ENCODE data around the gene TTBK1. TPM values are rescaled to one million over a fixed set of nuclear protein-coding genes. Genes with fewer than 3 reads are reported as not detected.

Gene TTBK1
- total and polyA plus RNA-seq, 4 experiments from 2014 or later: 0.06 TPM; not detected in 3

GRCh38 chr6:43254138-43254817 is 11.0 kb downstream of the TTBK1 start:
- Mint-ChIP-seq H3K9me3 (peaks cover 0 to 2% (median 0%) of the 10 kb centered on the region in 8 donors), H3K36me3 (no peaks in the 10 kb centered on the region), H3K27ac (no peak overlapping the region), H3K4me3 (no peak overlapping the region), H3K27me3 (peaks cover 6 to 21% of the 10 kb centered on the region in 2 donors), H3K4me1 (peaks cover 0 to 7% (median 4%) of the 10 kb centered on the region in 4 donors)
- CTCF ChIA-PET (ENCODE audit: partially characterized antibody): interaction anchor here (0.9 kb wide), 1 partner anchor 144 kb away, joined by 3 read pairs; no protein-coding TSS in a partner anchor
- H3K4me3 ChIP-seq (ENCODE audit: low read length in 2 of 2): no peak overlapping the region
- intact Hi-C loops (cut with micrococcal nuclease): no loop called here
- POLR2A ChIA-PET (ENCODE audit: partially characterized antibody): no interaction called here
- no peaks in the 10 kb centered on the region for H3K9me3 ChIP-seq (ENCODE audit: control insufficient read depth in 1 of 2, low read length in 2 of 2)
- H3K4me1 ChIP-seq (ENCODE audit: insufficient read depth, low read length): no peaks in the 10 kb centered on the region
- H3K36me3 ChIP-seq (ENCODE audit: insufficient read depth, low read length): no peaks in the 10 kb centered on the region
- no peak for DNase-seq
- H3K27ac ChIP-seq (ENCODE audit: low read depth, low read length): no peak overlapping the region
- peaks cover 5% of the 10 kb centered on the region for H3K27me3 ChIP-seq (ENCODE audit: insufficient read depth, low read length)

- Histone ChIP-seq H3K27ac (ENCODE audit: low read depth, low read length) (no peak overlapping the region), H3K4me3 (ENCODE audit: low read length in 2 of 2) (no peak overlapping the region), H3K9me3 (ENCODE audit: control insufficient read depth in 1 of 2, low read length in 2 of 2) (no peaks in the 10 kb centered on the region), H3K4me1 (ENCODE audit: insufficient read depth, low read length) (no peaks in the 10 kb centered on the region), H3K36me3 (ENCODE audit: insufficient read depth, low read length) (no peaks in the 10 kb centered on the region), H3K27me3 (ENCODE audit: insufficient read depth, low read length) (peaks cover 5% of the 10 kb centered on the region)
- Mint-ChIP-seq H3K27ac (no peak overlapping the region), H3K4me1 (peaks cover 0 to 7% (median 4%) of the 10 kb centered on the region in 4 donors), H3K4me3 (no peak overlapping the region), H3K27me3 (peaks cover 6 to 21% of the 10 kb centered on the region in 2 donors), H3K9me3 (peaks cover 0 to 2% (median 0%) of the 10 kb centered on the region in 8 donors), H3K36me3 (no peaks in the 10 kb centered on the region)
- no peak for DNase-seq
- CTCF ChIA-PET (ENCODE audit: partially characterized antibody): interaction anchor here (0.9 kb wide), 1 partner anchor 144 kb away, joined by 3 read pairs; no protein-coding TSS in a partner anchor
- POLR2A ChIA-PET (ENCODE audit: partially characterized antibody): no interaction called here
- intact Hi-C loops (cut with micrococcal nuclease): no loop called here
These were observed 11.6 kb downstream of the TTBK1 start for GRCh38 chr6:43254846-43255245.

- POLR2A ChIA-PET (ENCODE audit: partially characterized antibody): no interaction called here
- DNase-seq: no peak
- Histone ChIP-seq H3K4me3 (ENCODE audit: low read length in 2 of 2) (no peak overlapping the region), H3K27ac (ENCODE audit: low read depth, low read length) (no peak overlapping the region), H3K36me3 (ENCODE audit: insufficient read depth, low read length) (no peaks in the 10 kb centered on the region), H3K27me3 (ENCODE audit: insufficient read depth, low read length) (peaks cover 5% of the 10 kb centered on the region), H3K9me3 (ENCODE audit: control insufficient read depth in 1 of 2, low read length in 2 of 2) (no peaks in the 10 kb centered on the region), H3K4me1 (ENCODE audit: insufficient read depth, low read length) (no peaks in the 10 kb centered on the region)
- Mint-ChIP-seq H3K4me1 (peaks cover 0 to 7% (median 4%) of the 10 kb centered on the region in 4 donors), H3K27me3 (peaks cover 6 to 21% of the 10 kb centered on the region in 2 donors), H3K4me3 (no peak overlapping the region), H3K36me3 (no peaks in the 10 kb centered on the region), H3K9me3 (peaks cover 0 to 2% (median 0%) of the 10 kb centered on the region in 8 donors), H3K27ac (no peak overlapping the region)
- CTCF ChIA-PET (ENCODE audit: partially characterized antibody): interaction anchor here (1.9 kb wide), 1 partner anchor 26 kb away, joined by 6 read pairs; the partner anchor contains the start of gene DNPH1
- intact Hi-C loops (cut with micrococcal nuclease): no loop called here
These were observed 12.2 kb downstream of the TTBK1 start for GRCh38 chr6:43255408-43256054.

- H3K9me3 Mint-ChIP-seq: no peaks in the 10 kb centered on the region
- peaks cover 0 to 7% (median under 1%) of the 10 kb centered on the region in 4 donors for H3K4me1 Mint-ChIP-seq
- ChIA-PET POLR2A (ENCODE audit: partially characterized antibody) (no interaction called here), CTCF (ENCODE audit: partially characterized antibody) (interaction anchor here (0.7 to 1.9 kb wide), 2 partner anchors 27 to 138 kb away, joined by 3 to 6 read pairs; partner anchors contain the start of gene DNPH1)
- H3K27me3 Mint-ChIP-seq: peaks cover 1 to 13% of the 10 kb centered on the region in 2 donors
- H3K4me3 ChIP-seq (ENCODE audit: low read length in 2 of 2): no peak overlapping the region
- H3K4me1 ChIP-seq (ENCODE audit: insufficient read depth, low read length): no peaks in the 10 kb centered on the region
- no peak overlapping the region for H3K27ac ChIP-seq (ENCODE audit: low read depth, low read length)
- H3K9me3 ChIP-seq (ENCODE audit: control insufficient read depth in 1 of 2, low read length in 2 of 2): no peaks in the 10 kb centered on the region
- H3K27me3 ChIP-seq (ENCODE audit: insufficient read depth, low read length): no peaks in the 10 kb centered on the region
- H3K36me3 ChIP-seq (ENCODE audit: insufficient read depth, low read length): no peaks in the 10 kb centered on the region
- no peak overlapping the region for H3K4me3 Mint-ChIP-seq
- intact Hi-C loops (cut with micrococcal nuclease): no loop called here
- no peak overlapping the region for H3K27ac Mint-ChIP-seq
- DNase-seq: no peak
- no peaks in the 10 kb centered on the region for H3K36me3 Mint-ChIP-seq
These were observed 13.5 kb downstream of the TTBK1 start for GRCh38 chr6:43256670-43257366.

DNA sequence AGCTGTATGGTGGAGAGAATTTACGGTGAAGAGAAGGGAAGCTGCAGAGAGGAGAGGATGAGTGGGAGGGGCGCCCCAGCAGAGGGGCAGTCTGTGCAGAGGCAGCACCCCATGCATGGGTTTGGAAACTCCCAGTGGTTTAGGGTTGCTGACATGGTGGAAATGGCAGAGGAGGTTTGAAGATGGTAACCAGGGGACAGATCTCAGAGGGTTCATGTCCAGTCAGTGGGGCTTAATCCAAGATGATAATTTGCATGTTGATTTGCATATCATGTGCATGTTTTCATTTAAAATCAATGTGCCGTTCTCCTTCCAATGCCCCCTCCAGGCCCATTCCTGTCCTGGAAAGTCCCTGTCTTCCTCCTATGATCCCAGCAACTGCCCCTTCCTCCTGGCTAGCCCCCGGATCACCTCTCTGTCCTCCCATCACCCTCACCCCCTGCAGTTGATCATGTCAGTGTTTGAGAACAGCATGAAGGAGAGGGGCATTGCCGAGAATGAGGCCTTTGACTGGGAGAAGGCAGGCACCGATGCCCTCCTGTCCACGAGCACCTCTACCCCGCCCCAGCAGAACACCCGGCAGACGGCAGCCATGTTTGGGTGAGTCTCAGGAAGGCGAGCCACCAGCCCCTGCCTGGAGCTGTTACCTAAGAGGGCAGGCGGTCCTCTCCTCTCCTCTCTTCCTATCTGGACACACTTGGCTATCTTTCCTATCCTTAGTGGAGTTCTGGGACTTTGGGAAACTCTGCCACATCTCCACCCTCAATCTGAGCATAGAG is 14.3 kb downstream of the TTBK1 start:
- H3K9me3 Mint-ChIP-seq: no peaks in the 10 kb centered on the region
- Histone ChIP-seq H3K36me3 (ENCODE audit: insufficient read depth, low read length) (no peaks in the 10 kb centered on the region), H3K4me3 (ENCODE audit: low read length in 2 of 2) (no peak overlapping the region), H3K4me1 (ENCODE audit: insufficient read depth, low read length) (no peaks in the 10 kb centered on the region), H3K9me3 (ENCODE audit: control insufficient read depth in 1 of 2, low read length in 2 of 2) (no peaks in the 10 kb centered on the region), H3K27me3 (ENCODE audit: insufficient read depth, low read length) (no peaks in the 10 kb centered on the region), H3K27ac (ENCODE audit: low read depth, low read length) (no peak overlapping the region)
- H3K27me3 Mint-ChIP-seq: peaks cover 0 to 10% of the 10 kb centered on the region in 2 donors
- peaks cover 0 to 7% (median 0%) of the 10 kb centered on the region in 4 donors for H3K4me1 Mint-ChIP-seq
- H3K27ac Mint-ChIP-seq: peak overlapping the region in 1 of 7 donors; percentile 62
- DNase-seq: no peak
- H3K36me3 Mint-ChIP-seq: no peaks in the 10 kb centered on the region
- H3K4me3 Mint-ChIP-seq: no peak overlapping the region
- POLR2A ChIA-PET (ENCODE audit: partially characterized antibody): no interaction called here
- intact Hi-C loops (cut with micrococcal nuclease): no loop called here
- CTCF ChIA-PET (ENCODE audit: partially characterized antibody): interaction anchor here (0.7 kb wide), 1 partner anchor 138 kb away, joined by 3 read pairs; no protein-coding TSS in a partner anchor

DNA sequence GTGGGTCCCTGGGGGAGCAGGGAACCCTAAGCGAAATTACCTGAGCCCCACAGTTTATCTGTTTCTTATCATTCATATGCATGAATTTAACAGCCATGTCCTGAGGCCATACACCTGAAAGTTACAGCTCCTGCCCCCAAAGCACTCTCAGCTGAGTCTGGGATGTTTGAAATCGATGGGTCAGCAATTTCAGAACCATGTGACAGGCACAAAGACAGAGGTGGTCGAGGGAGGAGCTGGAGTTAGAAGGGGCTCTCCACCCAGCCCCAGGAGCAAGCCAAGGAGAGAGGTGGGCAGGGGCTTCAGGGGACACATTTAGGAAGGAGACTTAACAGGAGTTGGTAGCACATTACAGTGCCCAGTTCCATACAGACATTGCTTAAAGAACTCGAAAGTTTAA is 14.9 kb downstream of the TTBK1 start:
- Mint-ChIP-seq H3K4me3 (no peak overlapping the region), H3K36me3 (no peaks in the 10 kb centered on the region), H3K4me1 (peaks cover 0 to 7% (median 0%) of the 10 kb centered on the region in 4 donors), H3K9me3 (no peaks in the 10 kb centered on the region), H3K27ac (peak overlapping the region in 1 of 7 donors; percentile 43), H3K27me3 (peaks cover 0 to 5% of the 10 kb centered on the region in 2 donors)
- POLR2A ChIA-PET (ENCODE audit: partially characterized antibody): no interaction called here
- intact Hi-C loops (cut with micrococcal nuclease): no loop called here
- Histone ChIP-seq H3K4me1 (ENCODE audit: insufficient read depth, low read length) (no peaks in the 10 kb centered on the region), H3K27me3 (ENCODE audit: insufficient read depth, low read length) (no peaks in the 10 kb centered on the region), H3K4me3 (ENCODE audit: low read length in 2 of 2) (no peak overlapping the region), H3K9me3 (ENCODE audit: control insufficient read depth in 1 of 2, low read length in 2 of 2) (no peaks in the 10 kb centered on the region), H3K36me3 (ENCODE audit: insufficient read depth, low read length) (no peaks in the 10 kb centered on the region), H3K27ac (ENCODE audit: low read depth, low read length) (no peak overlapping the region)
- CTCF ChIA-PET (ENCODE audit: partially characterized antibody): no interaction called here
- DNase-seq: no peak

Measured in CD4-positive, alpha-beta memory T cell (primary cell).